Measurements from ENCODE around the gene DIPK1A. TPM values are rescaled to one million over a fixed set of nuclear protein-coding genes. Genes with fewer than 3 reads are reported as not detected.

Gene DIPK1A
- total and polyA plus RNA-seq, 4 experiments from 2014 or later: 14.5 to 29.1 (median 19.9) TPM

DNA sequence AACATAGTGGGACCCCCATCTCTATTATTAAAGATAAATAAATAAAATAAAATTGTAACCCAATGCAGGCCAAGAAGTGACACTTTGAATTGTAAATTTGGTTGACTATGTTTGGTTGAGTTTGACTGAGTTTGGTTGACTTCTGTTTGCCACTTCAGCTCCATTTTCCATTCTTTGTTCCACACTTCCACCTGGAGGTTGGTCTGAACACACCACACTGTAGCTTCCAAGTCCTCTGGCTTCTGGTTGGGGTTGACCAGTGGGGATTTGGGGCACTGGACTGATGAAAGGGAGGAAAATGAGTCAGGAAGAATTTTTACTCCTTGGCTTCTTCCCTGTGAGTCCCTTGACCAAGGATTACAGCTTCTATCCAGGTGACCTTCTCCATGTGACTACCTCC, 40.6 kb upstream of the DIPK1A start:
- DNase-seq: no peak
- H3K4me3 Mint-ChIP-seq: no peak overlapping the region
- Histone ChIP-seq H3K9me3 (ENCODE audit: control insufficient read depth in 1 of 2, low read length in 2 of 2) (no peaks in the 10 kb centered on the region), H3K27me3 (ENCODE audit: insufficient read depth, low read length) (no peaks in the 10 kb centered on the region), H3K4me3 (ENCODE audit: low read length in 2 of 2) (no peak overlapping the region), H3K27ac (ENCODE audit: low read depth, low read length) (no peak overlapping the region), H3K36me3 (ENCODE audit: insufficient read depth, low read length) (no peaks in the 10 kb centered on the region), H3K4me1 (ENCODE audit: insufficient read depth, low read length) (no peaks in the 10 kb centered on the region)
- H3K27ac Mint-ChIP-seq: no peak overlapping the region
- H3K9me3 Mint-ChIP-seq: no peaks in the 10 kb centered on the region
- H3K4me1 Mint-ChIP-seq: peaks cover 0 to 3% (median 0%) of the 10 kb centered on the region in 4 donors
- H3K27me3 Mint-ChIP-seq: peaks cover 4 to 9% of the 10 kb centered on the region in 2 donors
- ChIA-PET POLR2A (ENCODE audit: partially characterized antibody) (interaction anchor here (1.0 kb wide), 1 partner anchor 42 kb away, joined by 4 read pairs; no protein-coding TSS in a partner anchor), CTCF (ENCODE audit: partially characterized antibody) (interaction anchor here (1.0 to 1.9 kb wide), 4 partner anchors 21 to 142 kb away, joined by 3 to 7 read pairs (median 5); no protein-coding TSS in a partner anchor)
- intact Hi-C loops (cut with micrococcal nuclease): no loop called here
- H3K36me3 Mint-ChIP-seq: no peaks in the 10 kb centered on the region

DNA sequence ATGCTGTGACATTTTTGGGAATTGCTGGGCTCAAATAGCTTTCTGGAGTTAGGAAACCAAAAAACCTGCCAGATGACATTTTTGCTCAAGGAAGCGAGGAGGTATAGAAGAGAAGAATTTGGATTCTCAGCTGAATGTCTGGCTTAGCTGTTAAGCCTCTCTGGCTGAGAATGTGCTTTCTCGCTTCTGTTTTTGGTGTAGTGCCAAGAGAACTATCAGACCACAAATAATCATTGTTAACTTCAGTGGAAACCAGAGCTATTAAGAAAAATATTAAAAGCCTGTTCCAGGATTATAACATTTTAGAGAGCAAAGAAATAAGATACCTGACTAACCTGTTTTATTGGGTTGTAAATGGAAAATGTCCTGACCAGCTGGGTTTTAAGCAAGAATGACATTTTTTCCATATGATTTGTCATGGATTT, 39.5 kb upstream of the DIPK1A start:
- no peak for DNase-seq
- Histone ChIP-seq H3K27me3 (ENCODE audit: insufficient read depth, low read length) (no peaks in the 10 kb centered on the region), H3K4me3 (ENCODE audit: low read length in 2 of 2) (no peak overlapping the region), H3K4me1 (ENCODE audit: insufficient read depth, low read length) (no peaks in the 10 kb centered on the region), H3K9me3 (ENCODE audit: control insufficient read depth in 1 of 2, low read length in 2 of 2) (no peaks in the 10 kb centered on the region), H3K27ac (ENCODE audit: low read depth, low read length) (no peak overlapping the region), H3K36me3 (ENCODE audit: insufficient read depth, low read length) (no peaks in the 10 kb centered on the region)
- POLR2A ChIA-PET (ENCODE audit: partially characterized antibody): interaction anchor here (1.2 kb wide), 2 partner anchors 38 to 40 kb away, joined by 3 to 6 read pairs; no protein-coding TSS in a partner anchor
- H3K9me3 Mint-ChIP-seq: no peaks in the 10 kb centered on the region
- H3K4me3 Mint-ChIP-seq: no peak overlapping the region
- H3K27me3 Mint-ChIP-seq: peaks cover 0 to 9% of the 10 kb centered on the region in 2 donors
- peaks cover 0 to 3% (median 0%) of the 10 kb centered on the region in 4 donors for H3K4me1 Mint-ChIP-seq
- H3K27ac Mint-ChIP-seq: no peak overlapping the region
- intact Hi-C loops (cut with micrococcal nuclease): no loop called here
- CTCF ChIA-PET (ENCODE audit: partially characterized antibody): interaction anchor here (0.9 to 1.9 kb wide), 6 partner anchors 22 to 146 kb away, joined by 3 to 7 read pairs (median 3); no protein-coding TSS in a partner anchor
- no peaks in the 10 kb centered on the region for H3K36me3 Mint-ChIP-seq

- Mint-ChIP-seq H3K36me3 (no peaks in the 10 kb centered on the region), H3K27me3 (peaks cover 0 to 9% of the 10 kb centered on the region in 2 donors), H3K9me3 (no peaks in the 10 kb centered on the region), H3K4me1 (peaks cover 0 to 3% (median 0%) of the 10 kb centered on the region in 4 donors), H3K4me3 (no peak overlapping the region), H3K27ac (no peak overlapping the region)
- ChIA-PET CTCF (ENCODE audit: partially characterized antibody) (interaction anchor here (0.9 to 1.9 kb wide), 5 partner anchors 32 to 146 kb away, joined by 3 to 7 read pairs (median 3); no protein-coding TSS in a partner anchor), POLR2A (ENCODE audit: partially characterized antibody) (interaction anchor here (1.2 kb wide), 2 partner anchors 38 to 40 kb away, joined by 3 to 6 read pairs; no protein-coding TSS in a partner anchor)
- Histone ChIP-seq H3K9me3 (ENCODE audit: control insufficient read depth in 1 of 2, low read length in 2 of 2) (no peaks in the 10 kb centered on the region), H3K27me3 (ENCODE audit: insufficient read depth, low read length) (no peaks in the 10 kb centered on the region), H3K4me1 (ENCODE audit: insufficient read depth, low read length) (no peaks in the 10 kb centered on the region), H3K36me3 (ENCODE audit: insufficient read depth, low read length) (no peaks in the 10 kb centered on the region), H3K4me3 (ENCODE audit: low read length in 2 of 2) (no peak overlapping the region), H3K27ac (ENCODE audit: low read depth, low read length) (no peak overlapping the region)
- DNase-seq: no peak
- intact Hi-C loops (cut with micrococcal nuclease): no loop called here
Measured at GRCh38 chr1:93000291-93000690, 39.0 kb upstream of the DIPK1A start.

GRCh38 chr1:92998821-92999220, 37.6 kb upstream of the DIPK1A start:
- no peak overlapping the region for H3K27ac ChIP-seq (ENCODE audit: low read depth, low read length)
- H3K4me3 Mint-ChIP-seq: no peak overlapping the region
- H3K9me3 ChIP-seq (ENCODE audit: control insufficient read depth in 1 of 2, low read length in 2 of 2): no peaks in the 10 kb centered on the region
- peaks cover 3% of the 10 kb centered on the region for H3K4me1 ChIP-seq (ENCODE audit: insufficient read depth, low read length)
- no peaks in the 10 kb centered on the region for H3K36me3 Mint-ChIP-seq
- no peaks in the 10 kb centered on the region for H3K9me3 Mint-ChIP-seq
- no peak overlapping the region for H3K4me3 ChIP-seq (ENCODE audit: low read length in 2 of 2)
- H3K36me3 ChIP-seq (ENCODE audit: insufficient read depth, low read length): no peaks in the 10 kb centered on the region
- peaks cover 3 to 5% (median 4%) of the 10 kb centered on the region in 4 donors for H3K4me1 Mint-ChIP-seq
- H3K27me3 ChIP-seq (ENCODE audit: insufficient read depth, low read length): no peaks in the 10 kb centered on the region
- H3K27ac Mint-ChIP-seq: no peak overlapping the region
- POLR2A ChIA-PET (ENCODE audit: partially characterized antibody): interaction anchor here (1.4 kb wide), 1 partner anchor 30 kb away, joined by 3 read pairs; no protein-coding TSS in a partner anchor
- DNase-seq: no peak
- peaks cover 0 to 2% of the 10 kb centered on the region in 2 donors for H3K27me3 Mint-ChIP-seq
- intact Hi-C loops (cut with micrococcal nuclease): no loop called here
- CTCF ChIA-PET (ENCODE audit: partially characterized antibody): interaction anchor here (0.6 to 1.9 kb wide), 6 partner anchors 9 to 140 kb away, joined by 3 to 13 read pairs (median 4); no protein-coding TSS in a partner anchor

- Histone ChIP-seq H3K4me3 (ENCODE audit: low read length in 2 of 2) (no peak overlapping the region), H3K27ac (ENCODE audit: low read depth, low read length) (no peak overlapping the region), H3K9me3 (ENCODE audit: control insufficient read depth in 1 of 2, low read length in 2 of 2) (no peaks in the 10 kb centered on the region), H3K36me3 (ENCODE audit: insufficient read depth, low read length) (no peaks in the 10 kb centered on the region), H3K4me1 (ENCODE audit: insufficient read depth, low read length) (peaks cover 33% of the 10 kb centered on the region), H3K27me3 (ENCODE audit: insufficient read depth, low read length) (no peaks in the 10 kb centered on the region)
- intact Hi-C loops (cut with micrococcal nuclease): no loop called here
- H3K27ac Mint-ChIP-seq: no peak overlapping the region
- no peak for DNase-seq
- POLR2A ChIA-PET (ENCODE audit: partially characterized antibody): interaction anchor here (3.5 kb wide), 1 partner anchor 34 kb away, joined by 138 read pairs; the partner anchor contains the start of gene DIPK1A
- H3K4me3 Mint-ChIP-seq: no peak overlapping the region
- peaks cover 22 to 34% (median 28%) of the 10 kb centered on the region in 4 donors for H3K4me1 Mint-ChIP-seq
- no peaks in the 10 kb centered on the region for H3K9me3 Mint-ChIP-seq
- no peaks in the 10 kb centered on the region for H3K36me3 Mint-ChIP-seq
- H3K27me3 Mint-ChIP-seq: no peaks in the 10 kb centered on the region
- CTCF ChIA-PET (ENCODE audit: partially characterized antibody): interaction anchor here (0.8 to 3.8 kb wide), 14 partner anchors 12 to 138 kb away, joined by 3 to 433 read pairs (median 6); partner anchors contain the start of gene DIPK1A
Measured at GRCh38 chr1:92995441-92996430, 34.5 kb upstream of the DIPK1A start.

DNA sequence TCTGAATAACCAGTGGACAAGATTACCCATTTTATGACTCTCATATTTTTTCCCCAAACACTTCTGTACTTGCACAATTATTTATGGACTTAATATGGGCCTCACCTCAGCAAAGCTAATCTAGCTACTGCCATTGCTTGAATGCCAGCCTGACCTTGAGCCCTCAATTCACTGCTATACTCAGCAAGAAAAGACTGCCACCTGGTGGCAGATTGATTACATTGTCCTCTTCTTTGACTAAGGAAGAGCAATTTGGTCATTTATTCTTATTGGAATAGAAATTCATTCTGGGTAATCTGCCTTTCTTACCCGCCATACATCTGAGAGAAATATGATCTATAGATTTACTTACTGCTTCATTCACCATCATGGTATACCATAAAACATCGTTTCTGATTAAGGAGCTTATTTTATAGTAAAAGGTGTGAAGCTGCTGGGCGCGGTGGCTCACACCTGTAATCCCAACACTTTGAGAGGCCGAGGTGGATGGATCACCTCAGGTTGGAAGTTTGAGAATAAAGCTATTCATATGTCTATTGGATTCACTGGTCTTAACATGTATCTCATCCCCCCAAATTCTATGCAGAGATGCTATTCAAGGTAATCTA, 32.9 kb upstream of the DIPK1A start:
- no peaks in the 10 kb centered on the region for H3K27me3 ChIP-seq (ENCODE audit: insufficient read depth, low read length)
- H3K9me3 ChIP-seq (ENCODE audit: control insufficient read depth in 1 of 2, low read length in 2 of 2): no peaks in the 10 kb centered on the region
- H3K27me3 Mint-ChIP-seq: no peaks in the 10 kb centered on the region
- H3K36me3 Mint-ChIP-seq: no peaks in the 10 kb centered on the region
- H3K27ac Mint-ChIP-seq: peak overlapping the region; percentile 52 to 88 (median 77)
- POLR2A ChIA-PET (ENCODE audit: partially characterized antibody): interaction anchor here (1.0 to 3.7 kb wide), 14 partner anchors 11 to 162 kb away, joined by 3 to 138 read pairs (median 6); partner anchors contain the start of genes DIPK1A, MTF2 and RPL5
- H3K4me1 Mint-ChIP-seq: peaks cover 36 to 50% (median 42%) of the 10 kb centered on the region in 4 donors
- H3K4me3 ChIP-seq (ENCODE audit: low read length in 2 of 2): no peak overlapping the region
- DNase-seq: peak; percentile 78 to 84 (median 80)
- peaks cover 49% of the 10 kb centered on the region for H3K4me1 ChIP-seq (ENCODE audit: insufficient read depth, low read length)
- no peak overlapping the region for H3K27ac ChIP-seq (ENCODE audit: low read depth, low read length)
- H3K4me3 Mint-ChIP-seq: peak overlapping the region in 1 of 8 donors; percentile 80
- no peaks in the 10 kb centered on the region for H3K36me3 ChIP-seq (ENCODE audit: insufficient read depth, low read length)
- H3K9me3 Mint-ChIP-seq: no peaks in the 10 kb centered on the region
- intact Hi-C loops (cut with micrococcal nuclease): loop anchor here (1.0 kb wide), 5 partner anchors 13 to 135 kb away; no protein-coding TSS in a partner anchor
- CTCF ChIA-PET (ENCODE audit: partially characterized antibody): interaction anchor here (0.6 to 3.8 kb wide), 39 partner anchors 10 to 163 kb away, joined by 3 to 433 read pairs (median 7); partner anchors contain the start of gene DIPK1A
